Adrenal gland (tissue), 12 donors: ENCODE data around the gene TSSC4. TPM values are rescaled to one million over a fixed set of nuclear protein-coding genes. Genes with fewer than 3 reads are reported as not detected.

Experiments
- DNase-seq, 7 donors: peaks; one replicate each; pipeline ENCODE4 v3.0.0-alpha.2; 2019 to 2020
- H3K27ac ChIP-seq, 5 donors: fragments of 200-600 bp; sonication (generic) in 4 of 5; 1 replicate in 3 of 5; 2 replicates in 2 of 5; pipeline versions ENCODE4 v1.5.1 to v1.8.0; 2016 to 2020; ENCODE audit warnings: mild to moderate bottlenecking in 1 of 5
- H3K27me3 ChIP-seq: fragments of 200-600 bp; 2 replicates; pipeline ENCODE4 v1.8.0; 2021
- H3K36me3 ChIP-seq, 2 donors: fragments of 200-600 bp; replicated peaks in 1 of 2; 1 replicate in 1 of 2; 2 replicates in 1 of 2; pipeline versions ENCODE4 v1.5.1 to v1.8.0; 2018 to 2022
- H3K4me1 ChIP-seq, 2 donors: fragments of 200-600 bp; replicated peaks in 1 of 2; 1 replicate in 1 of 2; 2 replicates in 1 of 2; pipeline versions ENCODE4 v1.5.1 to v1.8.0; 2018 to 2021
- H3K4me3 ChIP-seq, 4 donors: fragments of 200-600 bp; sonication (generic) in 3 of 4; one replicate each; pipeline ENCODE4 v1.5.1; 2016 to 2018
- H3K9me3 ChIP-seq, 3 donors: fragments of 200-600 bp; sonication (generic) in 1 of 3; replicated peaks in 1 of 3; 1 replicate in 2 of 3; 2 replicates in 1 of 3; pipeline versions ENCODE4 v1.5.1 to v1.8.0; 2016 to 2021
- POLR2A ChIP-seq, 2 donors: fragments of 450-650 bp; IDR thresholded peaks; one replicate each; pipeline ENCODE4 v1.6.1; 2017; ENCODE audit warnings: antibody characterized with exemption in 2 of 2, mild to moderate bottlenecking in 2 of 2, moderate library complexity in 1 of 2
- WGBS, 4 donors: extraction: QIAGEN DNeasy Blood & Tissue Kit in 2 of 4; methylation state at CpG; one replicate each; pipeline versions ENCODE4 v1.1.5 to v1.1.7; 2013 to 2017; 5-methylcytosine and 5-hydroxymethylcytosine counted together
- intact Hi-C, 2 donors: fragments of 100-400 bp; cut with DNase I; formaldehyde crosslinking; loops; one replicate each; pipeline versions ENCODE4 v1.14.1 to v1.15.0; 2022 to 2023
- polyA plus RNA-seq, 3 donors: library from polyadenylated mRNA; stranded (reverse); fragments of 200-250 nt in 2 of 3; fragments of 350-450 nt in 1 of 3; fragmentation: Illumina TruSeq in 1 of 3; extraction: RNeasy Lipid Tissue Mini Kit (QIAGEN cat#74804) in 1 of 3; gene quantifications; one replicate each; pipeline ENCODE4 v1.2.3, GENCODE V29; 2013 to 2014
- total RNA-seq, 9 donors: library from RNA; depleted of rRNA in 4 of 9; stranded (reverse); fragments of >200 nt in 4 of 9; fragments of 120-200 nt in 1 of 9; fragmentation: NEBNext Ultra II Directional in 1 of 9; extraction: Animal tissue kit (Norgen Biotek cat#: 25700) in 1 of 9; gene quantifications; one replicate each; pipeline versions ENCODE4 v1.1.0 to v1.2.4, GENCODE V29; 2013 to 2023
- TF ChIP-seq, protein P1 (sequence below), 6 experiments: fragments of 450-650 bp in 4 of 6; fragments of 200-600 bp in 2 of 6; sonication (generic) in 1 of 6; IDR thresholded peaks; 1 replicate in 5 of 6; 2 replicates in 1 of 6; pipeline versions ENCODE4 v1.5.1 to v1.8.0; 2016 to 2021; ENCODE audit warnings: antibody characterized with exemption in 6 of 6, mild to moderate bottlenecking in 2 of 6, moderate library complexity in 1 of 6
- donor health status: healthy with polysubstance abuse.
- donor health status: Bipolar disorder and iron deficiency.
- donor health status: DM: yes; HTN: yes; CAD: no.
- donor health status: DM: no; HTN: no; CAD: no.
- donor health status: DM: no; HTN: no; CAD: no.
- donor health status: DM: yes; HTN: yes; CAD: no.

TSSC4 gene
- total and polyA plus RNA-seq, 12 donors: 3.4 to 94.6 (median 38.1) TPM

DNA sequence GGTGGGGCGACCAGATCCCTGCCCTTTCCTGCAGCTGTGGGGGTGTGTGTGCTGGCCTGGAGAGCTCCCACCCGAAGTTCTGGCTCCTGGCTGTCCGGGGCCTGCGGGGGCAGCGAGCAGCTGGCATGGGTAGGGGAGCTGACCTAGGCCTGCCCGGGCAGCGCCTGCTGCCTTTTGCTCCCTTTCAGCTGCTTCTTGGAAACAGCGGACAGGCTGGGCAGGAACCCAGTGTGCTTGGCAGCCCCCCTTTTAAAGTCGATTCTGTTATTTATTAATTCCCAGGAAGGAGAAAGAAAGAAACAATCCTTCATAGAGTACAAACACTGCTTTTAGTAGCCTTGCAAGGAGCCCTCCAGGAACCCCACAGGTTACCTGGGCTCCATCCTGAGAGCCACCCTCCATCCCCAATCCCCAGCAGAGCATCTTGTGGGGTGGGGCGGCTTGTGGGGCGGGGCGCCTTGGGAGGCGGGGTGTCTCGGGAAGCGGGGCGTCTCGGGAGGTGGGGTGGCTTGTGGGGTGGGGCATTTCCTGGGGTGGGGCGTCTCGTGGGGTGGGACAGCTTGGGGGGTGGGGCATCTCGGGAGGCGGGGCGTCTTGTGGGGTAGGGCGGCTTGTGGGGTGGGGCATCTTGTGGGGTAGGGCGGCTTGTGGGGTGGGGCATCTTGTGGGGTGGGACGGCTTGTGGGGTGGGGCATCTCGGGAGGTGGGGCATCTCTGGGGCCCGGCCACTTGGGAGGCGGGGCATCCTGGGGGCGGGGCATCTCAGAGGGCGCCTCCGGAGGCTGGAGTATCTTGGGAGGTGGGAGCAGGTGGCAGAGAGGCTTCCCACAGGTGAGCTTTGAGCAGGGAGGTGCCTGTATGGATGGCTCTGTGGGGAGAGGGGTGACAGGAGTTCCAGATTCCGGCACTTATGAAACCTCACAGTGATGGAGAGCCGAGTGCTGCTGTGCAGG, 16.4 kb upstream of the TSSC4 start:
- TF ChIP-seq, protein P1, sequence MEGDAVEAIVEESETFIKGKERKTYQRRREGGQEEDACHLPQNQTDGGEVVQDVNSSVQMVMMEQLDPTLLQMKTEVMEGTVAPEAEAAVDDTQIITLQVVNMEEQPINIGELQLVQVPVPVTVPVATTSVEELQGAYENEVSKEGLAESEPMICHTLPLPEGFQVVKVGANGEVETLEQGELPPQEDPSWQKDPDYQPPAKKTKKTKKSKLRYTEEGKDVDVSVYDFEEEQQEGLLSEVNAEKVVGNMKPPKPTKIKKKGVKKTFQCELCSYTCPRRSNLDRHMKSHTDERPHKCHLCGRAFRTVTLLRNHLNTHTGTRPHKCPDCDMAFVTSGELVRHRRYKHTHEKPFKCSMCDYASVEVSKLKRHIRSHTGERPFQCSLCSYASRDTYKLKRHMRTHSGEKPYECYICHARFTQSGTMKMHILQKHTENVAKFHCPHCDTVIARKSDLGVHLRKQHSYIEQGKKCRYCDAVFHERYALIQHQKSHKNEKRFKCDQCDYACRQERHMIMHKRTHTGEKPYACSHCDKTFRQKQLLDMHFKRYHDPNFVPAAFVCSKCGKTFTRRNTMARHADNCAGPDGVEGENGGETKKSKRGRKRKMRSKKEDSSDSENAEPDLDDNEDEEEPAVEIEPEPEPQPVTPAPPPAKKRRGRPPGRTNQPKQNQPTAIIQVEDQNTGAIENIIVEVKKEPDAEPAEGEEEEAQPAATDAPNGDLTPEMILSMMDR (IDR thresholded peaks at IDR 0.05): no peak
- no peak for TF ChIP-seq POLR2A (IDR thresholded peaks at IDR 0.05)
- no peak overlapping the region for H3K4me3 ChIP-seq
- 54 to 71% (median 64%) methylated on average over 9 to 32 of the region's 33 CpGs for WGBS, 4 donors
- H3K27ac ChIP-seq: peak overlapping the region in 4 of 5 donors; percentile 35 to 99 (median 74)
- intact Hi-C loops: no loop called here
- H3K9me3 ChIP-seq: no peaks in the 10 kb centered on the region
- no peak for DNase-seq
- peaks cover 11 to 89% of the 10 kb centered on the region in 2 donors for H3K4me1 ChIP-seq
- H3K36me3 ChIP-seq: no peaks in the 10 kb centered on the region
- H3K27me3 ChIP-seq: no peaks in the 10 kb centered on the region

DNA sequence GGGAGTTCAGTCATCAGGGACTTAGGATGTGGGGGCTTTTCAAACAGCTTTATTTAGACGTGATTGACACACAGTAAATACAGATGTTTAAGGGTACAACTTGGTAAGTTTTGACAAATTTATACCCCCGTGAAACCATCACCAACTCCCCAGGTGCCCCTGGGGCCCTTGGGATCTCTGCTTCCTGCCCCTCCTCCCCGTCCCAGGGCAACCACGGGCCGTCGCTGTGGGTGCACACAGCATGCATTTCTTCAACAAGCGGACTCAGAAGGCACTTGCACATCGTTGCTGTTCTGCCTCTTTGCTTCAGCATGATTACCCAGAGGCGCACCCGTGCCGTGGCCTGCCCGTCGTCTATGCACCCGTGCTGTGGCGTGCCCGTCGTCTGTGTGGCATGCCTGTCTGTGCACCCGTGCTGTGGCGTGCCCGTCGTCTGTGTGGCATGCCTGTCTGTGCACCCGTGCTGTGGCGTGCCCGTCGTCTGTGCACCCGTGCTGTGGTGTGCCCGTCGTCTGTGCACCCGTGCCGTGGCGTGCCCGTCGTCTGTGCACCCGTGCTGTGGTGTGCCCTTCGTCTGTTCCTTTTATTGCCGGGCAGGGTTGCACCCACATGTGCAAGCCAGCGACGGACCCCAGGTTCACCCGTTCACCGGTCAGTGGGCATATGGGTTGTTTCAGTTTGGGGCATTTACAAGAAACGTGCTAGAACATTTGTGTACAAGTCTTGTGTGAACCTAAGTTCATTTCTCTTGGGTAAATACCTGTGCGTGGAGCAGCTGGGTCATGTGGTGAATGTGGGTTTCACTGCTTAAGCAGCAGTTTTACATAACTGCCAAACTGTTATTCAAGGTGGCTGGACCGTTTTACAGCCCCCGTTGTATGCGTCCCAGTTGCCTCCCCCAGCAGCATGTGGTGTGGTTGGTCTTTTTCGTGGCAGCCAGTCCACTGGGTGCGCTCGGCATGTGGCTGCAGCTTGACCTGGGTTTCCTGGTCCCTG, 15.1 kb upstream of the TSSC4 start:
- Histone ChIP-seq H3K4me3 (no peak overlapping the region), H3K27me3 (no peaks in the 10 kb centered on the region), H3K4me1 (peaks cover 4 to 91% of the 10 kb centered on the region in 2 donors), H3K9me3 (no peaks in the 10 kb centered on the region), H3K27ac (peak overlapping the region in 1 of 5 donors; percentile 99), H3K36me3 (peaks cover 0 to 2% of the 10 kb centered on the region in 2 donors)
- TF ChIP-seq, protein P1 (IDR thresholded peaks at IDR 0.05): no peak
- TF ChIP-seq POLR2A (IDR thresholded peaks at IDR 0.05): no peak
- 82 to 84% (median 83%) methylated on average over 27 to 45 of the region's 48 CpGs for WGBS, 4 donors
- DNase-seq: no peak
- intact Hi-C loops: no loop called here

DNA sequence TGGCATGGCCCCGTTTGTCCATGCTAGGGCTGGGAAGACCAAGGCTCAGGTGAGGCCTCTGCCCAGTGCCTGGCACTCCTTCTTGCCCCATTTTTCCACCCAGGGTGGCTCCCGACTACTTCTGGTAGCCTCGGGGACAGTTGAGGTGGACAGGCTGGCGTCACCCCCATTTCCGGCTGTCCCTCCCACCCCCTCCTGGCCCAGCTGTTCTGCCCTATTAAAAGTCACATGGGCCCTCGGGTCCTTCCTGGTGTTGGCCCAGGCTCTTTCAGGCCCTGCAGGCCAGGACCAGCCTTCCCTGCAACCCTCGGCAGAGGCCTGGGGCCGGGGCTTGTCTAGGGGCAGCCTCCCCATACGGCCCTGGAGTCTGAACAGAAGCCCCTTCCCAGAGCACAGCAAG, 14.0 kb upstream of the TSSC4 start:
- WGBS, 4 donors: 37 to 76% (median 57%) methylated on average over 6 to 9 of the region's 9 CpGs
- no peak for DNase-seq
- Histone ChIP-seq H3K36me3 (peaks cover 0 to 10% of the 10 kb centered on the region in 2 donors), H3K4me3 (no peak overlapping the region), H3K4me1 (peaks cover 4 to 82% of the 10 kb centered on the region in 2 donors), H3K27ac (peak overlapping the region in 2 of 5 donors; percentile 41 to 65), H3K9me3 (no peaks in the 10 kb centered on the region), H3K27me3 (no peaks in the 10 kb centered on the region)
- no peak for TF ChIP-seq POLR2A (IDR thresholded peaks at IDR 0.05)
- TF ChIP-seq, protein P1 (IDR thresholded peaks at IDR 0.05): no peak
- intact Hi-C loops: no loop called here
